SK-N-SH treated with all-trans-retinoic acid at 6 μM for 48 hours (cell line): ENCODE results near the gene PECR.

Source experiments
- ARNTL ChIP-seq: fragments of 450-650 bp; formaldehyde crosslinking; IDR thresholded peaks from 2 replicates; pipeline ENCODE4 v1.5.0; 2020; ENCODE audit warnings: low read depth, mild to moderate bottlenecking, moderate library complexity, borderline replicate concordance
- BACH2 ChIP-seq: fragments of 250-450 bp; sonication (Bioruptor Pico); IDR thresholded peaks from 2 replicates; pipeline ENCODE4 v1.9.0; 2021; ENCODE audit warnings: mild to moderate bottlenecking, borderline replicate concordance
- CREB5 ChIP-seq: fragments of 250-450 bp; sonication (Bioruptor Pico); IDR thresholded peaks from 2 replicates; pipeline ENCODE4 v1.5.1; 2020; ENCODE audit warnings: low read depth, mild to moderate bottlenecking, moderate library complexity
- ESRRG ChIP-seq: fragments of 250-450 bp; sonication (Bioruptor Pico); IDR thresholded peaks from 2 replicates; pipeline ENCODE4 v1.6.1; 2021; ENCODE audit warnings: mild to moderate bottlenecking
- ISL1 ChIP-seq: fragments of 250-450 bp; sonication (Bioruptor Pico); IDR thresholded peaks from 2 replicates; pipeline ENCODE4 v2.1.2; 2022; ENCODE audit warnings: mild to moderate bottlenecking, moderate library complexity
- PATZ1 ChIP-seq: fragments of 250-450 bp; sonication (Bioruptor Pico); IDR thresholded peaks from 2 replicates; pipeline ENCODE4 v1.8.0; 2020; ENCODE audit warnings: mild to moderate bottlenecking, moderate library complexity, borderline replicate concordance
- POU6F1 ChIP-seq: fragments of 250-450 bp; sonication (Bioruptor Pico); IDR thresholded peaks from 2 replicates; pipeline ENCODE4 v1.8.0; 2021; ENCODE audit warnings: low read depth, mild to moderate bottlenecking, moderate library complexity, borderline replicate concordance
- PPARA ChIP-seq: fragments of 250-450 bp; sonication (Bioruptor Pico); IDR thresholded peaks from 2 replicates; pipeline ENCODE4 v1.5.0; 2020; ENCODE audit warnings: mild to moderate bottlenecking, borderline replicate concordance
- TOX ChIP-seq: fragments of 250-450 bp; sonication (Bioruptor Pico); IDR thresholded peaks from 2 replicates; pipeline ENCODE4 v1.8.0; 2021; ENCODE audit warnings: mild to moderate bottlenecking, moderate library complexity, borderline replicate concordance
- ZFP3 ChIP-seq: fragments of 250-450 bp; sonication (Bioruptor Pico); IDR thresholded peaks from 2 replicates; pipeline ENCODE4 v1.5.0; 2020; ENCODE audit warnings: mild to moderate bottlenecking, moderate library complexity
- ZFP30 ChIP-seq: fragments of 450-650 bp; formaldehyde crosslinking; IDR thresholded peaks from 2 replicates; pipeline ENCODE4 v1.5.0; 2022; ENCODE audit warnings: mild to moderate bottlenecking, moderate library complexity
- ZNF565 ChIP-seq: fragments of 450-650 bp; formaldehyde crosslinking; conservative IDR thresholded peaks from 2 replicates; pipeline ENCODE4 v1.5.0; 2020; ENCODE audit warnings: low read depth, mild to moderate bottlenecking, moderate library complexity
- ZNF70 ChIP-seq: fragments of 450-650 bp; formaldehyde crosslinking; IDR thresholded peaks from 2 replicates; pipeline ENCODE4 v1.5.0; 2020; ENCODE audit warnings: mild to moderate bottlenecking, moderate library complexity
- ZNF8 ChIP-seq: fragments of 450-650 bp; formaldehyde crosslinking; IDR thresholded peaks from 2 replicates; pipeline ENCODE4 v1.5.0; 2020; ENCODE audit warnings: mild to moderate bottlenecking, moderate library complexity

- TF ChIP-seq ZNF8 (CRISPR knock-in tag): no peak
- TF ChIP-seq PATZ1 (CRISPR knock-in tag): no peak
- TF ChIP-seq BACH2 (CRISPR knock-in tag): no peak
- no peak for TF ChIP-seq POU6F1 (CRISPR knock-in tag)
- no peak for TF ChIP-seq TOX (CRISPR knock-in tag)
- TF ChIP-seq CREB5 (CRISPR knock-in tag): no peak
- TF ChIP-seq ZNF70 (CRISPR knock-in tag): no peak
- TF ChIP-seq PPARA: no peak
- no peak for TF ChIP-seq ZFP3 (CRISPR knock-in tag)
- no peak for TF ChIP-seq ZNF565 (CRISPR knock-in tag)
- no peak for TF ChIP-seq ESRRG (CRISPR knock-in tag)
- no peak for TF ChIP-seq ZFP30 (CRISPR knock-in tag)
- no peak for TF ChIP-seq ARNTL
- no peak for TF ChIP-seq ISL1 (CRISPR knock-in tag)
Observed at GRCh38 chr2:216017365-216017764, 64.2 kb downstream of the PECR start.
